A549 (cell line): ENCODE data around the gene C20orf204. TPM values are rescaled to one million over a fixed set of nuclear protein-coding genes. Genes with fewer than 3 reads are reported as not detected.

Source experiments
- ATAC-seq, 2 experiments: fragments of 200-7000 bp in 1 of 2; fragments of >200 bp in 1 of 2; cut with Nextera tagmentation in 1 of 2; cut with Tn5 transposase in 1 of 2; 3 replicates each; pipeline versions ENCODE4 v1.8.0 to v1.9.1; 2018 to 2020; ENCODE audit warnings: mild to moderate bottlenecking in 1 of 2, moderate library complexity in 1 of 2
- CTCF ChIA-PET: fragments of 300-600 bp; sonication (Branson Sonifier 250); formaldehyde crosslinking; extraction: SDS; loops from one replicate; lab custom pipeline; 2021; ENCODE audit warnings: antibody characterized with exemption, inconsistent platforms; lab: Yijun Ruan, JAX
- POLR2A ChIA-PET: fragments of 350-600 bp; formaldehyde crosslinking; extraction: SDS; loops from one replicate; lab custom pipeline; 2021; ENCODE audit warnings: antibody characterized with exemption, inconsistent platforms; lab: Yijun Ruan, JAX
- DNase-seq, 2 experiments: peaks; one replicate each; pipeline versions ENCODE4 v3.0.0 to v3.0.0-alpha.2; 2011 to 2016; ENCODE audit warnings: low read depth in 1 of 2, low spot score in 1 of 2
- FAIRE-seq: peaks from 2 replicates; lab custom pipeline; 2011; peaks lifted over from hg19 to GRCh38; lab: Jason Lieb, UNC
- H3K27ac ChIP-seq, 2 experiments: fragments of >200 bp; sonication (Bioruptor Twin); formaldehyde crosslinking; 3 replicates each; pipeline ENCODE4 v1.5.1; 2016 to 2017
- H3K4me1 ChIP-seq: fragments of >200 bp; sonication (Bioruptor Twin); formaldehyde crosslinking; 3 replicates; pipeline ENCODE4 v1.6.1; 2016
- H3K4me2 ChIP-seq: fragments of >200 bp; sonication (Bioruptor Twin); formaldehyde crosslinking; 3 replicates; pipeline ENCODE4 v1.6.1; 2016
- H3K4me3 ChIP-seq: fragments of >200 bp; sonication (Bioruptor Twin); formaldehyde crosslinking; 3 replicates; pipeline ENCODE4 v1.5.1; 2016
- H3K9me3 ChIP-seq: fragments of >200 bp; sonication (Bioruptor Twin); formaldehyde crosslinking; 3 replicates; pipeline ENCODE4 v1.6.1; 2016
- CBX8 ChIP-seq: fragments of 200-600 bp; sonication (generic); IDR thresholded peaks from 2 replicates; pipeline ENCODE4 v1.6.1; 2016
- CHD2 ChIP-seq: fragments of 150-350 bp; IDR thresholded peaks from 2 replicates; pipeline ENCODE4 v1.6.1; 2014; ENCODE audit warnings: low read length; ENCODE audit not compliant: partially characterized antibody
- EHF ChIP-seq: fragments of 250-450 bp; sonication (Bioruptor Pico); IDR thresholded peaks from 2 replicates; pipeline ENCODE4 v1.5.0; 2020; ENCODE audit warnings: mild to moderate bottlenecking
- EP300 ChIP-seq, 2 experiments: fragments of >200 bp; sonication (Bioruptor Twin); formaldehyde crosslinking; IDR thresholded peaks; 2 replicates in 1 of 2; 3 replicates in 1 of 2; pipeline ENCODE4 v1.6.1; 2016 to 2017
- ESRRA ChIP-seq: fragments of 150-350 bp; IDR thresholded peaks from 2 replicates; pipeline ENCODE4 v1.6.1; 2014; ENCODE audit warnings: mild to moderate bottlenecking, low read length, borderline replicate concordance
- FOSL2 ChIP-seq, 2 experiments: fragments of 450-650 bp in 1 of 2; fragments of >200 bp in 1 of 2; sonication (Bioruptor Twin) in 1 of 2; formaldehyde crosslinking; IDR thresholded peaks; 2 replicates each; pipeline versions ENCODE4 v1.5.0 to v1.6.1; 2016 to 2020; ENCODE audit warnings: mild to moderate bottlenecking in 1 of 2, moderate library complexity in 1 of 2
- FOXS1 ChIP-seq: fragments of 250-450 bp; sonication (Bioruptor Pico); IDR thresholded peaks from 2 replicates; pipeline ENCODE4 v1.5.0; 2020; ENCODE audit warnings: mild to moderate bottlenecking, moderate library complexity
- HOXB5 ChIP-seq: fragments of 250-450 bp; sonication (Bioruptor Pico); IDR thresholded peaks from 2 replicates; pipeline ENCODE4 v1.5.0; 2020; ENCODE audit warnings: mild to moderate bottlenecking, moderate library complexity
- KDM1A ChIP-seq: fragments of 200-600 bp; sonication (generic); IDR thresholded peaks from 2 replicates; pipeline ENCODE4 v1.6.1; 2016; ENCODE audit warnings: low read depth, mild to moderate bottlenecking
- KDM5A ChIP-seq: fragments of 200-600 bp; sonication (generic); IDR thresholded peaks from 2 replicates; pipeline ENCODE4 v1.6.1; 2016; ENCODE audit warnings: antibody characterized with exemption, mild to moderate bottlenecking
- MYC ChIP-seq: IDR thresholded peaks from 2 replicates; pipeline ENCODE4 v1.6.1; 2012; ENCODE audit warnings: mild to moderate bottlenecking, inconsistent platforms, low read length, improper control_type of control experiment, borderline replicate concordance
- NPAS2 ChIP-seq: fragments of 250-450 bp; sonication (Bioruptor Pico); IDR thresholded peaks from 2 replicates; pipeline ENCODE4 v1.8.0; 2022; ENCODE audit warnings: mild to moderate bottlenecking, moderate library complexity, borderline replicate concordance
- NR3C1 ChIP-seq: fragments of >200 bp; sonication (Bioruptor Twin); formaldehyde crosslinking; IDR thresholded peaks from 3 replicates; pipeline ENCODE4 v1.6.1; 2017
- POLR2A ChIP-seq: IDR thresholded peaks from 2 replicates; pipeline ENCODE4 v1.6.1; 2012; ENCODE audit warnings: mild to moderate bottlenecking, low read length
- POLR2AphosphoS2 ChIP-seq: conservative IDR thresholded peaks from 2 replicates; pipeline ENCODE4 v1.6.1; 2012; ENCODE audit warnings: low read length, improper control_type of control experiment, inconsistent platforms
- RAD21 ChIP-seq, 2 experiments: fragments of >200 bp in 1 of 2; sonication (Bioruptor Twin) in 1 of 2; formaldehyde crosslinking in 1 of 2; IDR thresholded peaks in 1 of 2; conservative IDR thresholded peaks in 1 of 2; 2 replicates in 1 of 2; 3 replicates in 1 of 2; pipeline ENCODE4 v1.6.1; 2012 to 2018; ENCODE audit warnings: inconsistent platforms in 1 of 2
- RCOR1 ChIP-seq: fragments of 150-350 bp; IDR thresholded peaks from 2 replicates; pipeline ENCODE4 v1.6.1; 2014; ENCODE audit warnings: antibody characterized with exemption, low read length, low read depth
- RFX5 ChIP-seq: fragments of 450-650 bp; IDR thresholded peaks from 2 replicates; pipeline ENCODE4 v1.7.1; 2014; ENCODE audit warnings: antibody characterized with exemption, mild to moderate bottlenecking, moderate library complexity
- RNF2 ChIP-seq: fragments of 200-600 bp; sonication (generic); IDR thresholded peaks from 2 replicates; pipeline ENCODE4 v1.6.1; 2016; ENCODE audit warnings: low read depth, mild to moderate bottlenecking, antibody characterized with exemption, moderate library complexity, borderline replicate concordance
- SMC3 ChIP-seq: fragments of >200 bp; sonication (Bioruptor Twin); formaldehyde crosslinking; IDR thresholded peaks from 3 replicates; pipeline ENCODE4 v1.6.1; 2018; ENCODE audit warnings: inconsistent platforms
- SREBF2 ChIP-seq: fragments of 450-650 bp; IDR thresholded peaks from 2 replicates; pipeline ENCODE4 v1.6.1; 2014; ENCODE audit warnings: mild to moderate bottlenecking, moderate library complexity
- TFCP2L1 ChIP-seq: fragments of 250-450 bp; sonication (Bioruptor Pico); IDR thresholded peaks from 2 replicates; pipeline ENCODE4 v1.5.0; 2021; ENCODE audit warnings: mild to moderate bottlenecking
- TP53 ChIP-seq: fragments of 250-450 bp; sonication (Bioruptor Pico); IDR thresholded peaks from 2 replicates; pipeline ENCODE4 v1.5.0; 2021; ENCODE audit warnings: mild to moderate bottlenecking, moderate library complexity
- ZC3H11A ChIP-seq: fragments of 450-650 bp; IDR thresholded peaks from 2 replicates; pipeline ENCODE4 v1.6.1; 2014; ENCODE audit warnings: antibody characterized with exemption, mild to moderate bottlenecking
- ZFP36 ChIP-seq: fragments of 450-650 bp; IDR thresholded peaks from 2 replicates; pipeline ENCODE4 v1.6.1; 2014; ENCODE audit warnings: borderline replicate concordance; ENCODE audit not compliant: partially characterized antibody
- WGBS: methylation state at CpG from one replicate; pipeline ENCODE4 v1.1.6; 2017; ENCODE audit errors: missing lambda C conversion rate; 5-methylcytosine and 5-hydroxymethylcytosine counted together
- polyA plus RNA-seq, 4 experiments: library from polyadenylated mRNA; depleted of rRNA in 3 of 4; stranded (reverse); fragments of >200 nt; fragmentation: RNase III in 1 of 4; extraction: RNeasy Plus Mini Kit Qiagen cat#74134 plus additional on column Dnase treatment in 1 of 4; gene quantifications; 2 replicates in 3 of 4; 3 replicates in 1 of 4; pipeline ENCODE4 v1.2.3, GENCODE V29; 2011 to 2017
- TF ChIP-seq, protein P1 (sequence below): fragments of 250-450 bp; sonication (Bioruptor Pico); IDR thresholded peaks from 2 replicates; pipeline ENCODE4 v1.5.0; 2020; ENCODE audit warnings: low read depth, mild to moderate bottlenecking, moderate library complexity
- TF ChIP-seq, protein P2 (sequence below): IDR thresholded peaks from 2 replicates; pipeline ENCODE4 v1.6.1; 2012
- TF ChIP-seq, protein P3 (sequence below): IDR thresholded peaks from 2 replicates; pipeline ENCODE4 v1.6.1; 2012
- TF ChIP-seq, protein P4 (sequence below): fragments of >200 bp; sonication (Bioruptor Twin); formaldehyde crosslinking; IDR thresholded peaks from 2 replicates; pipeline ENCODE4 v1.6.1; 2016
- TF ChIP-seq, protein P5 (sequence below): fragments of 200-600 bp; sonication (generic); IDR thresholded peaks from 2 replicates; pipeline ENCODE4 v1.6.1; 2016; ENCODE audit warnings: antibody characterized with exemption, mild to moderate bottlenecking, moderate library complexity

C20orf204 gene
- polyA plus RNA-seq, 2 of the 4 experiments (the other 2 are of a cell fraction), result 0.21 to 0.59 TPM

DNA sequence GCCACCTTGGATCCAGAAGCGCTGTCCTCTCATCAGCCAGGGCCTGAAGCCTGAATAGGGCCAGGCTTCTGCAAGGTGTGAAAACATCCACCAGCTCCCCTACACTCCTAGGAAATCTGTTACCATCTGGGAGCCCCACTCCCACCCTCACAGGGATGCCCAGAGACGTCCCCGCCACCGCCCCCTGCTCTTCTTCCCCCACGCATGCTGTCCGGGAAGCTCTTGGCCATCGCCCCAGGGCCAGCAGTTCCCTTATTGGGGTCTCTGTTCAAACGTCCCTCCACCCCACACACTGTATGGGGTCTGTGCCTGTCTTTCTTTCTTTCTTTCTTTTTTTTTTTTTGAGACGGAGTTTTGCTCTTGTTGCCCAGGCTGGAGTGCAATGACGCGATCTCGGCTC, 39.6 kb downstream of the C20orf204 start:
- no peak for ATAC-seq
- Histone ChIP-seq H3K4me2 (no peak overlapping the region), H3K27ac (no peak overlapping the region), H3K4me3 (no peak overlapping the region), H3K9me3 (no peaks in the 10 kb centered on the region), H3K4me1 (peaks cover 18% of the 10 kb centered on the region)
- ChIA-PET POLR2A (no interaction called here), CTCF (interaction anchor here (0.6 to 2.9 kb wide), 9 partner anchors 8 to 89 kb away, joined by 3 to 11 read pairs (median 4); partner anchors contain the start of gene LKAAEAR1)
- FAIRE-seq, result no peak
- DNase-seq, result no peak
- WGBS, result 90% methylated on average over 12 of the region's 12 CpGs
- TF ChIP-seq, protein P1, sequence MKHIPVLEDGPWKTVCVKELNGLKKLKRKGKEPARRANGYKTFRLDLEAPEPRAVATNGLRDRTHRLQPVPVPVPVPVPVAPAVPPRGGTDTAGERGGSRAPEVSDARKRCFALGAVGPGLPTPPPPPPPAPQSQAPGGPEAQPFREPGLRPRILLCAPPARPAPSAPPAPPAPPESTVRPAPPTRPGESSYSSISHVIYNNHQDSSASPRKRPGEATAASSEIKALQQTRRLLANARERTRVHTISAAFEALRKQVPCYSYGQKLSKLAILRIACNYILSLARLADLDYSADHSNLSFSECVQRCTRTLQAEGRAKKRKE (CRISPR knock-in tag), result no peak
- TF ChIP-seq CHD2 (no peak), EP300 (IDR thresholded peaks at IDR 0.05) (no peak), KDM5A (no peak), FOSL2 (IDR thresholded peaks at IDR 0.05) (no peak), FOSL2 (CRISPR knock-in tag; IDR thresholded peaks at IDR 0.05) (no peak), POLR2AphosphoS2 (no peak), SMC3 (no peak), SREBF2 (no peak), KDM1A (no peak), NPAS2 (CRISPR knock-in tag) (no peak), TFCP2L1 (CRISPR knock-in tag) (no peak), ZC3H11A (no peak), RCOR1 (no peak), MYC (no peak), ESRRA (no peak), FOXS1 (CRISPR knock-in tag) (no peak), HOXB5 (CRISPR knock-in tag) (no peak), POLR2A (no peak), NR3C1 (no peak)
- TF ChIP-seq, all 56 proteins: peak for 0

DNA sequence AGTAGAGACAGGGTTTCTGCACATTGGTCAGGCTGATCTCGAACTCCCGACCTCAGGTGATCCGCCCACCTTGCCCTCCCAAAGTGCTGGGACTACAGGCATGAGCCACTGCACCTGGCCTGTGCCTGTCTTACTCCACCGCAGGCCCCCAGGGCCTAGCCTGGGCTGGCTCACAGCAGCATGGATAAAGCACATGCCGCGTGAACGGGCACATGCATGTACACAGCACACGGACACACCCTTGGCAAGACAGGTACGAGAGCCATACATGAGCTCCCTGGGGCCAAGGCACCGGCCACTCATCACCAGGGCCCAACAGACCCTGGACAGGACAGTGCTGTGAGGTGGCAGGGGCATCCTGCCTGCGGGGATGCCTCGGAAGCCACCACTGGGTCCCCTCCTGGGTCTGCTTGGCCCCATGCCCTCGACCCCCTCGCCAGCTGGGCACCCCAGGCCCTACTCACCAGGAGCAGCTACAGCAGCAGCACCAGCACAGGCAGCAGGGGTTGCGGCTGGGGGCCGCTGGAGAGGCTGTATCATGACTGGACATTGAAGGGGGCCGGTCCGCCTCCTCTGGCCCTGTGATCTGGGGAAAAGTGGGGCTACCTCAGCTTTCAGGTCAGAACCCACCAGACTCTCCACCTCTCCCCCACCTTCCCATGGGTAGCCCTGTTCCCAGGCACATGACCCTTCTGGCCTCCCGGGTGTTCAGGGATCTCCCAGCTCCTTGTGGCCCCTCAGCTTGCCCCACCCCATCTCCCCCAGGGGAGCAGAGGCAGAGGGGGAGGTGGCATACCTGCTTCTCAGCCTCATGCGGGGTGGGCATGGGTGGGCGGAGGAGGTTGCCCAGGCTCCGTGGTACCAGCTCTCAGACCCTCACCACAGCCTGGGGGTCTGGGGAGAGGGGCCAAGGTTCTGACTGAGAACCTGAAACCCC, 40.3 kb downstream of the C20orf204 start:
- H3K4me2 ChIP-seq, result no peak overlapping the region
- 98% methylated on average over 13 of the region's 22 CpGs for WGBS
- FAIRE-seq (no peak), DNase-seq (no peak), ATAC-seq (no peak)
- H3K4me1 ChIP-seq, result peaks cover 21% of the 10 kb centered on the region
- H3K9me3 ChIP-seq, result no peaks in the 10 kb centered on the region
- H3K27ac ChIP-seq, result no peak overlapping the region
- CTCF ChIA-PET, result interaction anchor here (0.6 to 2.9 kb wide), 10 partner anchors 16 to 90 kb away, joined by 3 to 11 read pairs (median 4); no protein-coding TSS in a partner anchor
- H3K4me3 ChIP-seq, result no peak overlapping the region
- POLR2A ChIA-PET, result interaction anchor here (0.6 kb wide), 1 partner anchor 166 kb away, joined by 4 read pairs; no protein-coding TSS in a partner anchor
- no peak for TF ChIP-seq ESRRA
- TF ChIP-seq RFX5, result no peak
- TF ChIP-seq RNF2, result no peak
- TF ChIP-seq, protein P2, sequence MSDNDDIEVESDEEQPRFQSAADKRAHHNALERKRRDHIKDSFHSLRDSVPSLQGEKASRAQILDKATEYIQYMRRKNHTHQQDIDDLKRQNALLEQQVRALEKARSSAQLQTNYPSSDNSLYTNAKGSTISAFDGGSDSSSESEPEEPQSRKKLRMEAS, result no peak
- no peak for TF ChIP-seq TP53
- TF ChIP-seq ZC3H11A, result no peak
- TF ChIP-seq, protein P3, sequence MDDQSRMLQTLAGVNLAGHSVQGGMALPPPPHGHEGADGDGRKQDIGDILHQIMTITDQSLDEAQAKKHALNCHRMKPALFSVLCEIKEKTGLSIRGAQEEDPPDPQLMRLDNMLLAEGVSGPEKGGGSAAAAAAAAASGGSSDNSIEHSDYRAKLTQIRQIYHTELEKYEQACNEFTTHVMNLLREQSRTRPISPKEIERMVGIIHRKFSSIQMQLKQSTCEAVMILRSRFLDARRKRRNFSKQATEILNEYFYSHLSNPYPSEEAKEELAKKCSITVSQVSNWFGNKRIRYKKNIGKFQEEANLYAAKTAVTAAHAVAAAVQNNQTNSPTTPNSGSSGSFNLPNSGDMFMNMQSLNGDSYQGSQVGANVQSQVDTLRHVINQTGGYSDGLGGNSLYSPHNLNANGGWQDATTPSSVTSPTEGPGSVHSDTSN, result no peak
- no peak for TF ChIP-seq RAD21 (conservative IDR thresholded peaks at IDR 0.05 in 1 of 2, IDR thresholded peaks at IDR 0.05 in 1 of 2)
- TF ChIP-seq CBX8, result no peak
- no peak for TF ChIP-seq EHF (CRISPR knock-in tag)
- TF ChIP-seq FOSL2 (IDR thresholded peaks at IDR 0.05), result no peak
- TF ChIP-seq FOSL2 (CRISPR knock-in tag; IDR thresholded peaks at IDR 0.05), result no peak
- TF ChIP-seq, protein P4, sequence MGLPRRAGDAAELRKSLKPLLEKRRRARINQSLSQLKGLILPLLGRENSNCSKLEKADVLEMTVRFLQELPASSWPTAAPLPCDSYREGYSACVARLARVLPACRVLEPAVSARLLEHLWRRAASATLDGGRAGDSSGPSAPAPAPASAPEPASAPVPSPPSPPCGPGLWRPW, result no peak
- no peak for TF ChIP-seq NPAS2 (CRISPR knock-in tag)
- TF ChIP-seq, protein P5, sequence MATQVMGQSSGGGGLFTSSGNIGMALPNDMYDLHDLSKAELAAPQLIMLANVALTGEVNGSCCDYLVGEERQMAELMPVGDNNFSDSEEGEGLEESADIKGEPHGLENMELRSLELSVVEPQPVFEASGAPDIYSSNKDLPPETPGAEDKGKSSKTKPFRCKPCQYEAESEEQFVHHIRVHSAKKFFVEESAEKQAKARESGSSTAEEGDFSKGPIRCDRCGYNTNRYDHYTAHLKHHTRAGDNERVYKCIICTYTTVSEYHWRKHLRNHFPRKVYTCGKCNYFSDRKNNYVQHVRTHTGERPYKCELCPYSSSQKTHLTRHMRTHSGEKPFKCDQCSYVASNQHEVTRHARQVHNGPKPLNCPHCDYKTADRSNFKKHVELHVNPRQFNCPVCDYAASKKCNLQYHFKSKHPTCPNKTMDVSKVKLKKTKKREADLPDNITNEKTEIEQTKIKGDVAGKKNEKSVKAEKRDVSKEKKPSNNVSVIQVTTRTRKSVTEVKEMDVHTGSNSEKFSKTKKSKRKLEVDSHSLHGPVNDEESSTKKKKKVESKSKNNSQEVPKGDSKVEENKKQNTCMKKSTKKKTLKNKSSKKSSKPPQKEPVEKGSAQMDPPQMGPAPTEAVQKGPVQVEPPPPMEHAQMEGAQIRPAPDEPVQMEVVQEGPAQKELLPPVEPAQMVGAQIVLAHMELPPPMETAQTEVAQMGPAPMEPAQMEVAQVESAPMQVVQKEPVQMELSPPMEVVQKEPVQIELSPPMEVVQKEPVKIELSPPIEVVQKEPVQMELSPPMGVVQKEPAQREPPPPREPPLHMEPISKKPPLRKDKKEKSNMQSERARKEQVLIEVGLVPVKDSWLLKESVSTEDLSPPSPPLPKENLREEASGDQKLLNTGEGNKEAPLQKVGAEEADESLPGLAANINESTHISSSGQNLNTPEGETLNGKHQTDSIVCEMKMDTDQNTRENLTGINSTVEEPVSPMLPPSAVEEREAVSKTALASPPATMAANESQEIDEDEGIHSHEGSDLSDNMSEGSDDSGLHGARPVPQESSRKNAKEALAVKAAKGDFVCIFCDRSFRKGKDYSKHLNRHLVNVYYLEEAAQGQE, result no peak
- no peak for TF ChIP-seq ZFP36
